Left hindlimb (tissue), 1 donor: Measurements from ENCODE around the gene MARCHF6.
"Not testable (repeated sequence)": the region's sequence is repeated elsewhere in the genome, so short reads cannot be mapped to it uniquely, and the experiment has no call there.

Experiments
- DNase-seq: peaks from one replicate; pipeline ENCODE4 v3.0.0-alpha.2; 2018

The MARCHF6 gene

DNA sequence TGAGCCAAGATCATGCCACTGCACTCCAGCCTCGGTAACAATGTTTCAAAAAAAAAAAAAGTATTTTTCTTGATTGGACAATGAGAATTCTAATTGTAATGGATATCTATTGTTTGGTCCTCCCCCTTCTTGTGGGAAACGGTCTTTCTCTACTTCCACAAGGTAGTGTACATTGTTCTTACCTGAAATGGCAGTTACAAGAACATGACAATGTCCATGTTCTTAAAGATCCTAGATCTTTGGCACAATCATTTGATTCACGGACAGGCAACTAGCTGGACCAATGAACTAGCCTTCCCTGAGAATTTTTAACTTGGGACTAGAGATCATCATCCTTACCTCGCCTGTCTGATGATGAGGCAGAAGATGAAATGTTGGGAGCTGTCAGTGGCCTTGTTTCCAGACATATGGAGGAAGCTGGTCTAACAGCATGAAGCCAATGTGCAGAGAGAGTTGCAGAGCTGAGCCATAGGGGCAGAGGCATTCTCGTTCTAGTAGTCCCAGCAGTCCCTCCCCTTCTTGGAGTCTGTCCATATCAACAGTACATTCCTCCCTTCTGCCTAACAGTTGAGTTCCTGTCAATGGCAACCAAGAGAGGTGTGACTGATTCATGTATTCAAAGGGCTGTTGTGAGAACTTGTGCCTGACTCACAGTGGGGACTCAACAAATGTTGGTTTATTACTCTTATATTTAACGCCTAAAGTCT lies 2.1 kb upstream of the MARCHF6 start:
- DNase-seq: no peak

DNA sequence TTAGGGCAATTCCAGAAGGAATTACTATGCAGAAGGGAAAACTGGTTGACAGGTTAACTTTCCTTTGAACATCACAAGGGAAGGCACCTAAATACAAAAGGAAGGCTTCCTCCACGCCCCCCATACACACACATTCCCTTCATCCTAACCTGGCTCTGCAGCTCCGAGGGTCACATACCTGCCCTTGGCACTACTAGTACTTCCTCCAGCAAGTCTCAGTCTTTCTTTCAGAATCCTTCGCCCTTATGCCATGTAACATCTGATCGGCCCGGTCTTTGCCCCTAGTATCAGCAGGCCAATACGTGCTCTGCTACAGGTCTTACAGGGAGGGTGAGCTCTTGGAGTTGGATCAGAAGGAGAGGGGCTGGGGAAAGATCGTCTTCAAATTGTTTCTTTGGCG lies 1.6 kb upstream of the MARCHF6 start:
- DNase-seq: no peak

- DNase-seq: no peak
Observed at GRCh38 chr5:10352430-10353240, 860 bp upstream of the MARCHF6 start.

GRCh38 chr5:10354048-10354872 lies 765 bp downstream of the MARCHF6 start:
- peak; percentile 74 for DNase-seq

DNA sequence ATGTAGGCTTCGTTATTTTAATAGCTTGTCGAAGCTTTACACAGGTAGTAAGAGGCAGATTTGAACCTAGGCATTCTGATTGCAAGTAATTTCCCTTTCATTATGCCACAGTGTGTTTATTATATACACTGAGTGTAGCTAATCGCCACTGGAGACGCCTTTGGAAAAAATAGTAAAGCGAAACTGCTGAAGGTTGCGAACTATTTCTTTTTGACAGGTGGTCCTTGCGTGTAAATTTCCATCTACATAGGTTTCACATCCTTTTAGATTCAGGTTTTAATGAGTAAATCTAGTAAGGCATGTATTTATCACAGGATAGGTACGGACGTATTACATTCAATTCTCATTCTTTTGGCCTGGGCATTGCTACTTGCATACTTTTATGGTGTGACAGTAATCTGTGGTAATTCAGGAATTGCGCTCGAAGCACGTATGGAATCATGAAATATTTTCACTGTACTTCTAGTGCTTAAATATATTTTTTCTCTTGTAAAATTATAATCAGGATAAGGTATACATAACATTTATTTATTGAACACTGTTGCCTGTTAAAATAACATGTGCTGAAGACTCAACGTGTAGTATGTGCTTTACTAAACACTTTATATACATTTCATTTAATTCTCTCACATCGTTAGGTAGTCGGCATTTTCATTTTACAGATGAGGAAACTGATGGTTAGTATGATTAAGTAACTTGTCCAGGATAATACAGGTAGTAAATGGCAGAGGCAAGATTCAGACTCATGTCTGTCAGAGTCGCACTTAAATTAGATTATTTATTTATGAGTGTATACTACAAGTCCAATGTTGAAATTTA lies 1.8 kb downstream of the MARCHF6 start:
- no peak for DNase-seq

- DNase-seq: no peak
Observed at GRCh38 chr5:10358999-10359398, 5.5 kb downstream of the MARCHF6 start.

- DNase-seq: no peak
Observed at GRCh38 chr5:10360686-10361085, 7.2 kb downstream of the MARCHF6 start.

- no peak for DNase-seq
Observed at GRCh38 chr5:10363519-10364185, 10.2 kb downstream of the MARCHF6 start.

- no peak for DNase-seq
Observed at GRCh38 chr5:10364186-10364689, 10.7 kb downstream of the MARCHF6 start.

- DNase-seq: no peak
Observed at GRCh38 chr5:10365782-10366181, 12.3 kb downstream of the MARCHF6 start.

DNA sequence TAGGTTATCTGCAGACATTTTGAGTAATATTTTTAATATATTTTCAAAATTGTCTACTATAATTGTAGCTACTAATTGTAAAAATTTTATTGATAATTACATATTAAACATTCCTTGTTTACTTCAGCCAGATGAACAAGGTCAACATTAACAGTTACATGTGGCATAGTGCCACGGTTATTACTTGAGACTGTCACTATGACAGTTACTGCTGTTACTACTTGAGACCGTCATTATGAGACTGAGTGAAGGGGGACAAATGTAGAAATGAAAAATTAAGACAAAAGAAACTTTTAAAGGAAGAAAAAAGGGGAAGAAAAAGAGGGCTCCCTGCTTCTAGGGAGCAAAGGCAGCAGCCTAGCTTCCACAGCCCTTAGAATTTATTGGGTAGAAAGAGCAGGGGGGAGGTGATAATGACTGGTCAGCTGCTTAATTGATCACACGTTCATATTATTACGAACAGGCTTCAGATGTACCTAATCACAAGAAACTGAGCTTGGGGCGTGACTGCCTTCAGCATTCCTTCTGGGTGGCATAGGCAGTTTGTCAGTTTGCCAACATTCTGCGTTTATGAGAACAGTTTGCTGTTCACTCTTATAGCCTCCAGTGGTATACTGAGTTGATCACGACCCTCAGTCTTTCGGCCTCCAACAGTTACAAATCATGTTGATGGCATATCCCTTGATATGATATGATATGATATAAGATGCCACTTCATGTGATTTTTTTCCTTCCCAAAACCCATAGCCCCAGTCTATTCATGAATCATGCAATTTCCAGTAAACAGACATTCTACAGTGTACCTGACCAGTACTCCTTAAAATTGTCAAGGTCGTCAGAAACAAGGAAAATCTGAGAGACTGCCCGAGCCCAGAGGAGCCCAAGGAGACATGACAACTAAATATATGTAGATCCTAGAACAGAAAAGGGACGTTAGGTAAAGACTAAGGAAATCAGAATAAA lies 13.1 kb downstream of the MARCHF6 start:
- no peak for DNase-seq

- no peak for DNase-seq
Observed at GRCh38 chr5:10367579-10367978, 14.1 kb downstream of the MARCHF6 start.

GRCh38 chr5:10370931-10371330 lies 17.4 kb downstream of the MARCHF6 start:
- no peak for DNase-seq

- not testable (repeated sequence) for DNase-seq
Observed at GRCh38 chr5:10371369-10371768, 17.9 kb downstream of the MARCHF6 start.

DNA sequence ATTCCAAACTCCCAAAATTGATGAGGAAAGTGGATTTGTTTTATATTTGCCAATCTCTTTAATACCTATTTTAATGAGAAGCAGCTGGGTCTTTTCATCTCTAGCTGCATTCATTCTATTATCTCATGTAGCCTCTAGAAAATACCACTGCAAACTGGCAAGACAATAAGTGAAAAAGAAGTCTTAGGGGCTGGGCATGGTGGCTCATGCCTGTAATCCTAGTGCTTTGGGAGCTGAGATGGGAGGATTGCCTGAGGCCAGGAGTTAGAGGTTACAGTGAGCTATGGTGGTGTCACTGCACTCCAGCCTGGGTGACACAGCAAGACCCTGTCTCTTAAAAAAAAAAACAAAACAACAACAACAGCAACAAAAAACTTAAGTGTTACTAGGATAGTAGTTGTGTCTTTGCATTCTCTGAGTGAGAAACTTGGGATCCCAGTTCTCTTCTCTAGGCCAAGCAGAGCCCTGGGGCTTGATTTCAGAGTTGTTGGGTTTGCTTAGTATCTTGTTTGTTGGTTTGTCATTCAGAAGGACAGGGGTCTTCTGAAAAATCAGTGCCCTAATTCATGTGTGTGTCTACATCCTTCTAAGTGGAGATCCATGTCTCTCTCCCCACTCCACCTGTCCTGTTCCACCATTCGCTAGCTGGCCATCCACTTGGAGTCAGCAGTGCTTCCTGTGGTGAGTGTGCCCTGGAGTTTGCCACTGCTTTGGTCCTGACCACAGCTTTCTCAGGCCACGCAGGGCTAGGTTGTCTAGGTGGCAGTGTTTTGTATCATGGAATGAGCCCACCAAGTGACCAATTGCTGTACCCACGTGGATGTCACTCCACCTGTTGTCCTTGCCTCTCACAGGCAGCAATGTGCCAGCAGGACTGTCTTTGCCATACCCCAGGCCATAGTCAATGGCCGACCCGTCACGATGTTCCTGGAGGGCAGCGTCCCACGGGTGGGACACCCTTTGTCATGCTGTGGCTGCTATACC lies 19.5 kb downstream of the MARCHF6 start:
- no peak for DNase-seq

GRCh38 chr5:10374046-10375022 lies 20.8 kb downstream of the MARCHF6 start:
- no peak for DNase-seq

DNA sequence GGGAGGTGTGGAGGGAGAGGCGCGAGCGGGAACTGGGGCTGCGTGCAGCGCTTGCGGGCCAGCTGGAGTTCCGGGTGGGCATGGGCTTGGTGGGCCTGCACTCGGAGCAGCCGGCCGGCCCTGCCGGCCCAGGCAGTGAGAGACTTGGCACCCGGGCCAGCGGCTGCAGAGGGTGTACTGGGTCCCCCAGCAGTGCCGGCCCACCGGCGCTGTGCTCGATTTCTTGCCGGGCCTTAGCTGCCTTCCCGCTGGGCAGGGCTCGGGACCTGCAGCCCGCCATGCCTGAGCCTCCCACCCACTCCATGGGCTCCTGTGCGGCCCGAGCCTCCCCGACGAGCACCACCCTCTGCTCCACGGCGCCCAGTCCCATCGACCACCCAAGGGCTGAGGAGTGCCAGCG lies 21.7 kb downstream of the MARCHF6 start:
- not testable (repeated sequence) for DNase-seq

DNA sequence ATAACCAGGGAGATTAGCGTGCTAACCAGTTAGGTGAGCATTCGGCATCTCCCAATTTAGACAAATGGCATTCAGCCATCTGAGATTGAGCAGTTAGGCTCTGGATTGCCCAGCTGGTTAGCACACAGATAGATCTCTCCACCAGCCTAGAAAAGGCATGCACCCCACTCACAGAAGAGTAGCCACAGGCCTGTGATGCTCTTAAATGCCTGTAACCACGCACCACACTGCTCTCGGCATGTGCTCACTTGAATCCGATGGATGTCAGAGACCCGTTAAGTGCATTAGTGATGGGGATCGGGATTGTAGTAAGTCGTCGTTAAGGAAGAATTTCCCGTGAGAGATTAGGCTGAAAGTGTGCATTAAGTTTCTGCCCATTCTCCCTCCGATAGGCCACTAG lies 23.0 kb downstream of the MARCHF6 start:
- no peak for DNase-seq
